DOHH2 (cell line): ENCODE results near the gene COMMD9.

Source experiments
- H3F3A ChIP-seq: fragments of 200-600 bp; sonication (generic), shearing (Covaris generic); 2 replicates; pipeline ENCODE4 v1.6.0; 2016; ENCODE audit warnings: antibody characterized with exemption, mild to moderate bottlenecking; ENCODE audit not compliant: control insufficient read depth, insufficient read depth
- H3K27ac ChIP-seq: fragments of 200-600 bp; sonication (generic); 2 replicates; pipeline ENCODE4 v1.5.1; 2014; ENCODE audit warnings: low read depth, mild to moderate bottlenecking, low read length, moderate library complexity
- H3K27me3 ChIP-seq: fragments of 200-600 bp; sonication (generic); 2 replicates; pipeline ENCODE4 v1.6.1; 2014; ENCODE audit warnings: mild to moderate bottlenecking, low read length, mixed read lengths; ENCODE audit not compliant: control insufficient read depth
- H3K36me3 ChIP-seq: fragments of 200-600 bp; sonication (generic); 2 replicates; pipeline ENCODE4 v1.6.1; 2014; ENCODE audit warnings: mild to moderate bottlenecking, low read length, moderate library complexity, mixed read lengths; ENCODE audit not compliant: control insufficient read depth
- H3K4me1 ChIP-seq: fragments of 200-600 bp; sonication (generic); 2 replicates; pipeline ENCODE4 v1.6.1; 2014; ENCODE audit warnings: mild to moderate bottlenecking, low read length, mixed read lengths; ENCODE audit not compliant: control insufficient read depth
- H3K4me2 ChIP-seq: fragments of 200-600 bp; sonication (generic); 2 replicates; pipeline ENCODE4 v1.6.0; 2014; ENCODE audit warnings: mild to moderate bottlenecking, low read length, moderate library complexity
- H3K4me3 ChIP-seq: fragments of 200-600 bp; sonication (generic); 2 replicates; pipeline ENCODE4 v1.5.1; 2014; ENCODE audit warnings: mild to moderate bottlenecking, low read length, mixed read lengths
- H3K79me2 ChIP-seq: fragments of 200-600 bp; sonication (generic); 2 replicates; pipeline ENCODE4 v1.6.1; 2014; ENCODE audit warnings: mild to moderate bottlenecking, low read length, mixed read lengths; ENCODE audit not compliant: control insufficient read depth
- H3K9me2 ChIP-seq: fragments of 200-600 bp; sonication (generic); replicated peaks from 2 replicates; pipeline ENCODE4 v1.6.1; 2014; ENCODE audit warnings: mild to moderate bottlenecking, low read length, mixed read lengths; ENCODE audit not compliant: control insufficient read depth
- H3K9me3 ChIP-seq: fragments of 200-600 bp; sonication (generic); 2 replicates; pipeline ENCODE4 v1.6.1; 2014; ENCODE audit warnings: antibody characterized with exemption, low read length, mixed read lengths; ENCODE audit not compliant: control insufficient read depth, insufficient read depth
- H4K20me1 ChIP-seq: fragments of 200-600 bp; sonication (generic); 2 replicates; pipeline ENCODE4 v1.6.0; 2014; ENCODE audit warnings: low read depth, mild to moderate bottlenecking, antibody characterized with exemption, low read length, moderate library complexity; ENCODE audit not compliant: control insufficient read depth, insufficient read depth
- EZH2phosphoT487 ChIP-seq: fragments of 200-600 bp; sonication (generic); IDR thresholded peaks from 2 replicates; pipeline ENCODE4 v1.6.1; 2017; ENCODE audit warnings: borderline replicate concordance, mild to moderate bottlenecking, antibody characterized with exemption, low read length, moderate library complexity, mixed read lengths
- TF ChIP-seq, protein P1 (sequence below): fragments of 200-600 bp; sonication (generic); IDR thresholded peaks from one replicate; pipeline ENCODE4 v1.5.1; 2014; ENCODE audit warnings: antibody characterized with exemption, mild to moderate bottlenecking, low read depth, low read length; ENCODE audit not compliant: poor library complexity, severe bottlenecking

Gene COMMD9

DNA sequence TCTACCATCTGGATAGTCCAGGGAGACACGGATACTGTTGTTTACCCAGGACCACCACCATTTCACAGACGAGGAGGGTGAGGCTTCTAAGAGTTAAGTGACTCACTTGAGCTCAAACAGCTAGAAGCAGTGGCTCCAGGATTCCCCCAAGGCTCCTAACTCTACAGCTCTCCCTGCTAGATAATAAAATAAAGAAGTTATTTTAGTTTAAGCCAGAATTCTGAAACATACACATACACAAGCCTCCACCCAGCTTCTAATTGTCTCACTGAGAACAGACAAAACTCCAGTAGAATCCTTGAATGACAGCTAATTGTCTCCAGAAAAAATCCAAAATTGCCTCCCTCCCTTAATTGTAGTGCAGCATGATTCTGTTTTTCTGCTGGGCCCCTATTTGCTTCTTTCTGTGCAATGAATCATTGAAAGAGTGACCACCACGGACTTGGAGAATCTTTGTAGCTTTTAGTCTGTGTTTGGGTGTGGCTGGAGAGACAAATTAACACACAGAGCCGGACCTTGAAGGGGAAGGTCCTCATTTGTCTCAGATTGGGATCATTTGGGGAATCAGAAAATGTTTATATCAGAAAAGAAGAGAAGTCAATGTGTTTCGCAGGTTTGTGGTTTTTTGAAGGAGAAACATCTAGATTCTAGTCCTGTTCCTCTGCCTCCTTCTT lies 64.9 kb downstream of the COMMD9 start:
- TF ChIP-seq EZH2phosphoT487: no peak
- TF ChIP-seq, protein P1, sequence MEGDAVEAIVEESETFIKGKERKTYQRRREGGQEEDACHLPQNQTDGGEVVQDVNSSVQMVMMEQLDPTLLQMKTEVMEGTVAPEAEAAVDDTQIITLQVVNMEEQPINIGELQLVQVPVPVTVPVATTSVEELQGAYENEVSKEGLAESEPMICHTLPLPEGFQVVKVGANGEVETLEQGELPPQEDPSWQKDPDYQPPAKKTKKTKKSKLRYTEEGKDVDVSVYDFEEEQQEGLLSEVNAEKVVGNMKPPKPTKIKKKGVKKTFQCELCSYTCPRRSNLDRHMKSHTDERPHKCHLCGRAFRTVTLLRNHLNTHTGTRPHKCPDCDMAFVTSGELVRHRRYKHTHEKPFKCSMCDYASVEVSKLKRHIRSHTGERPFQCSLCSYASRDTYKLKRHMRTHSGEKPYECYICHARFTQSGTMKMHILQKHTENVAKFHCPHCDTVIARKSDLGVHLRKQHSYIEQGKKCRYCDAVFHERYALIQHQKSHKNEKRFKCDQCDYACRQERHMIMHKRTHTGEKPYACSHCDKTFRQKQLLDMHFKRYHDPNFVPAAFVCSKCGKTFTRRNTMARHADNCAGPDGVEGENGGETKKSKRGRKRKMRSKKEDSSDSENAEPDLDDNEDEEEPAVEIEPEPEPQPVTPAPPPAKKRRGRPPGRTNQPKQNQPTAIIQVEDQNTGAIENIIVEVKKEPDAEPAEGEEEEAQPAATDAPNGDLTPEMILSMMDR: no peak
- H3K27me3 ChIP-seq: no peaks in the 10 kb centered on the region
- H3K9me2 ChIP-seq: no peaks in the 10 kb centered on the region
- H4K20me1 ChIP-seq: no peaks in the 10 kb centered on the region
- no peaks in the 10 kb centered on the region for H3K4me1 ChIP-seq
- H3K27ac ChIP-seq: no peak overlapping the region
- H3K79me2 ChIP-seq: no peaks in the 10 kb centered on the region
- H3K9me3 ChIP-seq: peaks cover 13% of the 10 kb centered on the region; the same call in 1 of the 2 replicates
- H3K36me3 ChIP-seq: no peaks in the 10 kb centered on the region
- H3F3A ChIP-seq: no peaks in the 10 kb centered on the region
- no peak overlapping the region for H3K4me3 ChIP-seq
- no peak overlapping the region for H3K4me2 ChIP-seq

DNA sequence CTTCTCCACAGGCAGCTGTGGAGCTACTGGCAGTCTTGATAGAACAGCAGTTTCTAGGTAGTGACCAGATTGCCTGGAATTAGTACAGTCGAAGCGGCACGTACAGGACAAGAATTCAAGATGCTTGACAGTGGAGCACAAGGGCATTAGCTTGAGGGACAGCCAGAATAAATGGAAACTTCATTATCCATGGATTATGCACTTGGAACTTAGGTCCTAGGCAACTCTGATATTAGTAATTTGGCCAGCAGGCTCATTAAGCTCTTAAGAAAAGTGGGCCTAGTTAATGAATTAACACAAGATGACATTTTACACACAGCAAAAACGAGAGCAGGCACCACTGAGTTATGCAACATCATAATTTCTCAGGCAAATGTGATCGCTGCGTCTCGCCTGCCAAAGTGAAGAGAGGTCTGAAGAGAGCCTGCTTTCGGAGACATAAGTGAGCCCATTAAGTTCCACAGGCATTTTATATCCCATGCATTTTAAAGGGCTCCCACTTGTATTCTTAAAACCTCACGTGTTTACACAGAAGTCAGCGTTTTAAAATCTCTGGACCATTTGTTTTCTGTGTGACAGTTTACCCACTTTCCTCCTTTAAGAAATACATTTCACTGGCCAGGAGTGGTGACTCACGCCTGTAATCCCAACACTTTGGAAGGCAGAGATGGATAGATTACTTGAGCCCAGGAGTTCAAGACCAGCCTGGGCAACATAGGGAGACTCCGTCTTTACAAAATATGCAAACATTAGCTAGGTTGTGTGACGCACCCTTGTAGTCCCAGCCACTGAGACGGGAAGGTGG lies 66.2 kb downstream of the COMMD9 start:
- Histone ChIP-seq H3K9me3 (peaks cover 14% of the 10 kb centered on the region; the same call in 1 of the 2 replicates), H3K4me2 (no peak overlapping the region), H3K4me3 (no peak overlapping the region), H3K36me3 (no peaks in the 10 kb centered on the region), H3K27ac (no peak overlapping the region), H3K4me1 (no peaks in the 10 kb centered on the region), H3K79me2 (no peaks in the 10 kb centered on the region), H4K20me1 (no peaks in the 10 kb centered on the region), H3K27me3 (no peaks in the 10 kb centered on the region), H3K9me2 (no peaks in the 10 kb centered on the region), H3F3A (no peaks in the 10 kb centered on the region)
- no peak for TF ChIP-seq EZH2phosphoT487
- TF ChIP-seq, protein P1: no peak
